ENCODE measurements around the gene DLX4.

GRCh38 chr17:49926886-49927285 lies 42.1 kb upstream of the DLX4 start:
- TF ChIP-seq CTCF (IDR thresholded peaks at IDR 0.05) (no peak), POLR2A (IDR thresholded peaks at IDR 0.05) (no peak)
